ENCODE results near the gene CNFN. TPM values are rescaled to one million over a fixed set of nuclear protein-coding genes. Genes with fewer than 3 reads are reported as not detected.

Gene CNFN, protein sequence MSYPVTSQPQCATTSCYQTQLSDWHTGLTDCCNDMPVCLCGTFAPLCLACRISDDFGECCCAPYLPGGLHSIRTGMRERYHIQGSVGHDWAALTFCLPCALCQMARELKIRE
- 1.7 and 4.1 TPM in 2 replicates for total RNA-seq

DNA sequence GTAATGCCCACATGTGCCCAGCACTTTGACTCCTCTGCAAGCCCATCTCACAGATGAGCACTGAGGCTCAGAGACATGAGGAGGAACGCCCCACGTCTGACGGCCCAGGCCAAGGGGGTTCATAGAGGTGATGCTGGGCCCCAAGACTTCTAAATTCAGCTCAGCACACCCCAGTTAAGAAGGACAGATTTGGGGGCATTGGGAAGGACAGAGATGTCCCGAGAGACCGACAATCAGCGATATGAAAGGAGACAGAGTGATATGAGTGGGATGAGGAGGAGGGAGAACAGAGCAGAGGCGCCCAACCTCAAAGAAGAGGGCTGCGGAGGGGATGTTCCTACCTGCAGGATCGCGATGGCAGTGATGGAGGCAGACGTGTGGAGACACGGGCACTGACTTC lies at the start of gene CNFN:
CNFN (minus strand) TSS at position 399 of the 400 bp plus-strand sequence. CDS start 1,260 bp downstream, outside the sequence.

DNA sequence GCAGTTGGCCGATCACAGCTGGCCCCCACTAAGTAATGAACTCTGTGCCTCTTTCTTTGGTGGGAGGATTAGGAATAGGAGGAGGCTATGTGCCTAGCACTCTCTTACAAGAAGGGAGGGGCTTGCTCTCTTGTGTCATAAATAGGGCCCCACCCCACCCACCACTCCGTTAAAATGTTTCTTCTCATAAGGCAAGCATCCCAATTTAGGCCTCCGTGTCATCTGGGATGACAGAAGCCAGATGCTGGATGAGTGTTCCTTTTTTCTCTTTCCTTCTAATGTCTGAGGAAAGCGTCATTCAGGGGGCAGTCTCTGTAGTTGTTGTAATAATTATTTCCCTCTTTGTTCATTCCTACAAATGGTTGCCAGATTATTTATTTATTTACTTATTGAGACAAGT lies 37.2 kb upstream of the CNFN start, which contains the start of gene LIPE:
LIPE (minus strand) TSS at position 76 of the 400 bp plus-strand sequence. CDS start 239 bp downstream, outside the sequence.

Other genes starting within 250 kb of the CNFN start
- 42.2 and 44.1 TPM in 2 replicates for gene DEDD2, start 172.6 kb downstream of the CNFN start, total RNA-seq
- 4.8 and 6.3 TPM in 2 replicates for gene ZNF526, start 170.0 kb downstream of the CNFN start, total RNA-seq
- gene GSK3A, start 147.7 kb downstream of the CNFN start, total RNA-seq = 22.4 and 22.7 TPM in 2 replicates
- 67.2 and 121 TPM in 2 replicates for gene ERF, start 135.2 kb downstream of the CNFN start, total RNA-seq
- gene CIC, start 121.0 kb downstream of the CNFN start, total RNA-seq = 47.4 and 52.2 TPM in 2 replicates
- 0.80 and 2.1 TPM in 2 replicates for gene PRR19, start 88.2 kb downstream of the CNFN start, total RNA-seq
- gene PAFAH1B3, start 87.7 kb downstream of the CNFN start, total RNA-seq = 64.2 and 85.3 TPM in 2 replicates
- not detected in 2 replicates for gene TMEM145, start 77.0 kb downstream of the CNFN start, total RNA-seq
- 7.3 and 13.6 TPM in 2 replicates for gene MEGF8, start 64.7 kb downstream of the CNFN start, total RNA-seq
- 20.8 and 23.8 TPM in 2 replicates for gene LIPE, start 37.1 kb upstream of the CNFN start, total RNA-seq
- gene CXCL17, start 52.6 kb upstream of the CNFN start, total RNA-seq = not detected in 2 replicates
- 1.1 and 2.0 TPM in 2 replicates for gene CEACAM1, start 138.2 kb upstream of the CNFN start, total RNA-seq
- not detected in 2 replicates for gene CEACAM8, start 204.6 kb upstream of the CNFN start, total RNA-seq